GM06990 (cell line): Measurements from ENCODE around the gene CNTFR.

Experiments
- DNase-seq: peaks from one replicate; pipeline ENCODE4 v3.0.0-alpha.2; 2011; ENCODE audit not compliant: insufficient read length; ENCODE audit errors: extremely low read depth
- H3K27me3 ChIP-seq: replicated peaks from 2 replicates; pipeline ENCODE4 v1.6.0; 2011; ENCODE audit warnings: low read length; ENCODE audit not compliant: control insufficient read depth, insufficient read depth
- H3K36me3 ChIP-seq: 2 replicates; pipeline ENCODE4 v1.5.1; 2011; ENCODE audit warnings: low read length; ENCODE audit not compliant: control insufficient read depth, insufficient read depth
- H3K4me3 ChIP-seq: replicated peaks from 2 replicates; pipeline ENCODE4 v1.5.1; 2011; ENCODE audit warnings: low read depth, mild to moderate bottlenecking, control low read depth, low read length
- CTCF ChIP-seq: IDR thresholded peaks from 2 replicates; pipeline ENCODE4 v1.5.1; 2011; ENCODE audit warnings: low read length, control low read depth, mild to moderate bottlenecking, inconsistent platforms; ENCODE audit not compliant: insufficient read depth, poor library complexity, severe bottlenecking

CNTFR gene

GRCh38 chr9:34579808-34580163 is 9.7 kb downstream of the CNTFR start:
- no peak for TF ChIP-seq CTCF
- peaks cover 6% of the 10 kb centered on the region for H3K27me3 ChIP-seq
- DNase-seq = no peak
- H3K36me3 ChIP-seq = no peaks in the 10 kb centered on the region
- H3K4me3 ChIP-seq = no peak overlapping the region

- Histone ChIP-seq H3K4me3 (no peak overlapping the region), H3K36me3 (no peaks in the 10 kb centered on the region), H3K27me3 (peaks cover 8% of the 10 kb centered on the region)
- DNase-seq = no peak
- TF ChIP-seq CTCF = no peak
Observed at GRCh38 chr9:34579104-34579807, 10.3 kb downstream of the CNTFR start.

GRCh38 chr9:34578241-34579103 is 11.1 kb downstream of the CNTFR start:
- Histone ChIP-seq H3K4me3 (no peak overlapping the region), H3K27me3 (peaks cover 8% of the 10 kb centered on the region), H3K36me3 (no peaks in the 10 kb centered on the region)
- no peak for DNase-seq
- no peak for TF ChIP-seq CTCF

GRCh38 chr9:34577400-34578240 is 11.9 kb downstream of the CNTFR start:
- DNase-seq = no peak
- Histone ChIP-seq H3K27me3 (peaks cover 9% of the 10 kb centered on the region), H3K36me3 (no peaks in the 10 kb centered on the region), H3K4me3 (no peak overlapping the region)
- no peak for TF ChIP-seq CTCF

DNA sequence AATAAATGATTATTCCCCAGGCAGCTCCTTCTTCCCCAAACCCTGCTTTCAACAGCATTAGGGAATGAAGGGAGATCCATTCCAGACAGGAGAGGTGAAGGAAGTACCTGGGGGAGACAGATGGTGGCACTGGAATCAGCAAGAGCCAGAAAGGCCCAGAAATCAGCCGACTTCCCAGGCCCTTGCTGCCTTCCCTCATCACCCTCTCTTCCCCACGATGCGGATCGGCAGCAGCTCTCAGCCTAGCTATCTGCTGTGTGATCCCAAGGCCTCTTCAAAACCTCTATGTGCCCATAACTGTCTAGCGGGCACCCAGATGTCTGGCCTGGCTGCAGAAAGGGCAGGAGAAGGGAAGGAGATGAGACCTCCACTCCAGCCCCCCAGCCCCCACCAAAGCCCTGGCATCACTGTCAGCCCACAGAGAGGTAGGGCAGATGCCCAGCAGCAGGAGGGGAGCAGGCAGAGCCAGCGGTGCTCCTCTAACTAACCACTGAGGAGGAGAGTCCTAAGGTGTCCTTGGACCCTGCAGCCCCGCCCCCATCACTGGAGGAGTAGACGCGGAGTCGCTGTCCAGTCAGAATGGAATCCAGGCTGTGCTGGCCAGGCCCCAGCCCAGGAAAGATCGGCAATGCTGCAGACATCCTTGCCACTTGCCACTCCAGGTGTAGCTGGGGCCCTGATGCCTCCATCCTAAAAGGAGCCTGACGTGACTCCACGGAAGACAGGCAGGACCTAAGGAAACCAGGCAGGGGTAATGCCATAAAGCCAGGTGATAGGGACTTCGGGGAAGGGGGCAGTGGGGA is 12.7 kb downstream of the CNTFR start:
- no peak for DNase-seq
- Histone ChIP-seq H3K4me3 (no peak overlapping the region), H3K36me3 (no peaks in the 10 kb centered on the region), H3K27me3 (peaks cover 9% of the 10 kb centered on the region)
- no peak for TF ChIP-seq CTCF
